Left ventricle myocardium inferior (tissue), 1 donor: ENCODE data around the gene TEAD4. TPM values are rescaled to one million over a fixed set of nuclear protein-coding genes. Genes with fewer than 3 reads are reported as not detected.

Source experiments
- DNase-seq: peaks from one replicate; pipeline ENCODE4 v3.0.0-alpha.2; 2020
- H3K27ac ChIP-seq: fragments of 200-600 bp; replicated peaks from 2 replicates; pipeline ENCODE4 v1.8.0; 2021
- H3K27me3 ChIP-seq: fragments of 200-600 bp; 2 replicates; pipeline ENCODE4 v1.8.0; 2021; ENCODE audit warnings: low read depth
- H3K36me3 ChIP-seq: fragments of 200-600 bp; 2 replicates; pipeline ENCODE4 v1.8.0; 2021
- H3K4me1 ChIP-seq: fragments of 200-600 bp; 2 replicates; pipeline ENCODE4 v1.8.0; 2021
- H3K4me3 ChIP-seq: fragments of 200-600 bp; 2 replicates; pipeline ENCODE4 v1.8.0; 2021; ENCODE audit warnings: mild to moderate bottlenecking, moderate library complexity
- H3K9me3 ChIP-seq: fragments of 200-600 bp; replicated peaks from 2 replicates; pipeline ENCODE4 v1.8.0; 2021
- CTCF ChIP-seq: fragments of 200-600 bp; IDR thresholded peaks from 2 replicates; pipeline ENCODE4 v1.8.0; 2021; ENCODE audit warnings: antibody characterized with exemption, mild to moderate bottlenecking, borderline replicate concordance
- intact Hi-C: fragments of 100-400 bp; cut with micrococcal nuclease; formaldehyde crosslinking; loops from one replicate; pipeline ENCODE4 v1.11.0; 2022
- total RNA-seq: library from RNA; stranded (reverse); fragmentation: NEBNext Ultra II Directional; extraction: Animal tissue kit (Norgen Biotek cat#: 25700); gene quantifications from one replicate; pipeline ENCODE4 v1.2.1, GENCODE V29; 2021
- donor health status: DM: no; HTN: yes; CAD: no; lungs with severe emphysema.

Gene TEAD4
- total RNA-seq, 1 donor from 2014 or later = 6.7 TPM

- Histone ChIP-seq H3K36me3 (no peaks in the 10 kb centered on the region), H3K4me3 (no peak overlapping the region), H3K4me1 (peaks cover 6% of the 10 kb centered on the region), H3K27ac (no peak overlapping the region), H3K9me3 (no peaks in the 10 kb centered on the region), H3K27me3 (no peaks in the 10 kb centered on the region)
- DNase-seq = no peak
- intact Hi-C loops = no loop called here
- TF ChIP-seq CTCF = no peak
Measured at GRCh38 chr12:2949411-2949810, 9.8 kb upstream of the TEAD4 start.

GRCh38 chr12:2955888-2956287, 3.3 kb upstream of the TEAD4 start:
- H3K9me3 ChIP-seq = no peaks in the 10 kb centered on the region
- peaks cover 11% of the 10 kb centered on the region for H3K27me3 ChIP-seq
- intact Hi-C loops = no loop called here
- peaks cover 27% of the 10 kb centered on the region for H3K4me1 ChIP-seq
- TF ChIP-seq CTCF = no peak
- H3K4me3 ChIP-seq = no peak overlapping the region
- no peaks in the 10 kb centered on the region for H3K36me3 ChIP-seq
- DNase-seq = no peak
- no peak overlapping the region for H3K27ac ChIP-seq

- intact Hi-C loops = no loop called here
- no peaks in the 10 kb centered on the region for H3K36me3 ChIP-seq
- peak overlapping the region; percentile 76 for H3K4me3 ChIP-seq
- no peak for DNase-seq
- peaks cover 11% of the 10 kb centered on the region for H3K27me3 ChIP-seq
- no peak for TF ChIP-seq CTCF
- H3K9me3 ChIP-seq = no peaks in the 10 kb centered on the region
- peaks cover 44% of the 10 kb centered on the region for H3K4me1 ChIP-seq
- H3K27ac ChIP-seq = peak overlapping the region; percentile 92
Measured at GRCh38 chr12:2957816-2958431, 1.3 kb upstream of the TEAD4 start.

GRCh38 chr12:2958432-2959191, 585 bp upstream of the TEAD4 start:
- intact Hi-C loops = no loop called here
- H3K4me1 ChIP-seq = peaks cover 51% of the 10 kb centered on the region
- H3K27me3 ChIP-seq = peaks cover 11% of the 10 kb centered on the region
- peak overlapping the region; percentile 76 for H3K4me3 ChIP-seq
- DNase-seq = peak; percentile 65
- peak overlapping the region; percentile 92 for H3K27ac ChIP-seq
- H3K9me3 ChIP-seq = no peaks in the 10 kb centered on the region
- TF ChIP-seq CTCF = no peak
- H3K36me3 ChIP-seq = no peaks in the 10 kb centered on the region

- peak overlapping the region; percentile 92 for H3K27ac ChIP-seq
- H3K4me1 ChIP-seq = peaks cover 60% of the 10 kb centered on the region
- no peaks in the 10 kb centered on the region for H3K36me3 ChIP-seq
- DNase-seq = peak; percentile 34
- H3K9me3 ChIP-seq = no peaks in the 10 kb centered on the region
- no peak for TF ChIP-seq CTCF
- intact Hi-C loops = no loop called here
- peaks cover 11% of the 10 kb centered on the region for H3K27me3 ChIP-seq
- H3K4me3 ChIP-seq = peak overlapping the region; percentile 76
Measured at GRCh38 chr12:2959505-2960389, 550 bp downstream of the TEAD4 start.
